ENCODE results near the gene UNC5CL. TPM values are rescaled to one million over a fixed set of nuclear protein-coding genes. Genes with fewer than 3 reads are reported as not detected.

UNC5CL gene
- total and polyA plus RNA-seq, 2 donors (not counting 1 experiment from before 2014, with no cell fraction given) = 0.01 to 0.17 TPM

- no peak overlapping the region for H2AFZ ChIP-seq (ENCODE audit: low read length)
- H3K79me2 ChIP-seq (ENCODE audit: control insufficient read depth, insufficient read depth, low read length) = no peaks in the 10 kb centered on the region
- H3K27me3 ChIP-seq (ENCODE audit: control insufficient read depth, insufficient read depth, low read length) = no peaks in the 10 kb centered on the region
- no peak overlapping the region for H3K9ac ChIP-seq (ENCODE audit: insufficient read depth, low read length)
- H3K27ac ChIP-seq (ENCODE audit: insufficient read depth, low read length) = no peak overlapping the region
- DNase-seq (ENCODE audit: low read depth in 2 of 2) = no peak
- no peaks in the 10 kb centered on the region for H3K36me3 ChIP-seq (ENCODE audit: control insufficient read depth, insufficient read depth, low read length)
- H3K4me1 ChIP-seq (ENCODE audit: control insufficient read depth, extremely low read depth, insufficient read depth, low read length) = no peaks in the 10 kb centered on the region
- TF ChIP-seq EZH2 (IDR thresholded peaks at IDR 0.05; ENCODE audit: low read length, missing control alignments) (no peak), CTCF (conservative IDR thresholded peaks at IDR 0.05 in 1 of 2, IDR thresholded peaks at IDR 0.05 in 1 of 2; ENCODE audit: low read depth in 1 of 2, low read length in 2 of 2) (no peak)
- H3K9me3 ChIP-seq (ENCODE audit: control insufficient read depth, insufficient read depth, low read depth, low read length) = no peaks in the 10 kb centered on the region
- H4K20me1 ChIP-seq (ENCODE audit: control insufficient read depth, extremely low read depth, insufficient read depth, low read length) = no peaks in the 10 kb centered on the region
- H3K4me3 ChIP-seq (replicated peaks in 1 of 4; ENCODE audit: control extremely low read depth in 1 of 4, insufficient read depth in 1 of 4, low read depth in 3 of 4, low read length in 4 of 4) = no peak overlapping the region
- no peak overlapping the region for H3K4me2 ChIP-seq (ENCODE audit: extremely low read depth, insufficient read depth, low read length)
These were observed 56.1 kb downstream of the UNC5CL start for GRCh38 chr6:40982917-40983316.

- TF ChIP-seq CTCF (conservative IDR thresholded peaks at IDR 0.05 in 1 of 2, IDR thresholded peaks at IDR 0.05 in 1 of 2; ENCODE audit: low read depth in 1 of 2, low read length in 2 of 2) (no peak), EZH2 (IDR thresholded peaks at IDR 0.05; ENCODE audit: low read length, missing control alignments) (no peak)
- no peak overlapping the region for H3K4me2 ChIP-seq (ENCODE audit: extremely low read depth, insufficient read depth, low read length)
- no peak overlapping the region for H3K27ac ChIP-seq (ENCODE audit: insufficient read depth, low read length)
- H3K4me1 ChIP-seq (ENCODE audit: control insufficient read depth, extremely low read depth, insufficient read depth, low read length) = no peaks in the 10 kb centered on the region
- H2AFZ ChIP-seq (ENCODE audit: low read length) = no peak overlapping the region
- no peaks in the 10 kb centered on the region for H3K79me2 ChIP-seq (ENCODE audit: control insufficient read depth, insufficient read depth, low read length)
- no peaks in the 10 kb centered on the region for H4K20me1 ChIP-seq (ENCODE audit: control insufficient read depth, extremely low read depth, insufficient read depth, low read length)
- H3K4me3 ChIP-seq (replicated peaks in 1 of 4; ENCODE audit: control extremely low read depth in 1 of 4, insufficient read depth in 1 of 4, low read depth in 3 of 4, low read length in 4 of 4) = no peak overlapping the region
- H3K27me3 ChIP-seq (ENCODE audit: control insufficient read depth, insufficient read depth, low read length) = no peaks in the 10 kb centered on the region
- H3K9me3 ChIP-seq (ENCODE audit: control insufficient read depth, insufficient read depth, low read depth, low read length) = no peaks in the 10 kb centered on the region
- no peak overlapping the region for H3K9ac ChIP-seq (ENCODE audit: insufficient read depth, low read length)
- DNase-seq (ENCODE audit: low read depth in 2 of 2) = no peak
- H3K36me3 ChIP-seq (ENCODE audit: control insufficient read depth, insufficient read depth, low read length) = no peaks in the 10 kb centered on the region
These were observed 60.2 kb downstream of the UNC5CL start for GRCh38 chr6:40978687-40979289.

GRCh38 chr6:40977695-40978094, 61.3 kb downstream of the UNC5CL start:
- Histone ChIP-seq H2AFZ (ENCODE audit: low read length) (no peak overlapping the region), H3K4me3 (replicated peaks in 1 of 4; ENCODE audit: control extremely low read depth in 1 of 4, insufficient read depth in 1 of 4, low read depth in 3 of 4, low read length in 4 of 4) (no peak overlapping the region), H3K27ac (ENCODE audit: insufficient read depth, low read length) (no peak overlapping the region), H3K4me2 (ENCODE audit: extremely low read depth, insufficient read depth, low read length) (no peak overlapping the region), H3K9ac (ENCODE audit: insufficient read depth, low read length) (no peak overlapping the region), H3K79me2 (ENCODE audit: control insufficient read depth, insufficient read depth, low read length) (no peaks in the 10 kb centered on the region), H4K20me1 (ENCODE audit: control insufficient read depth, extremely low read depth, insufficient read depth, low read length) (no peaks in the 10 kb centered on the region), H3K4me1 (ENCODE audit: control insufficient read depth, extremely low read depth, insufficient read depth, low read length) (no peaks in the 10 kb centered on the region), H3K27me3 (ENCODE audit: control insufficient read depth, insufficient read depth, low read length) (no peaks in the 10 kb centered on the region), H3K36me3 (ENCODE audit: control insufficient read depth, insufficient read depth, low read length) (no peaks in the 10 kb centered on the region), H3K9me3 (ENCODE audit: control insufficient read depth, insufficient read depth, low read depth, low read length) (no peaks in the 10 kb centered on the region)
- DNase-seq (ENCODE audit: low read depth in 2 of 2) = no peak
- no peak for TF ChIP-seq CTCF (conservative IDR thresholded peaks at IDR 0.05 in 1 of 2, IDR thresholded peaks at IDR 0.05 in 1 of 2; ENCODE audit: low read depth in 1 of 2, low read length in 2 of 2)
- TF ChIP-seq EZH2 (IDR thresholded peaks at IDR 0.05; ENCODE audit: low read length, missing control alignments) = no peak

Data from fibroblast of lung (primary cell).